ENCODE data around the gene PDS5B.

PDS5B gene

GRCh38 chr13:32733690-32734089 is 147.4 kb downstream of the PDS5B start:
- DNase-seq: no peak

- no peak for DNase-seq
These were observed 148.3 kb downstream of the PDS5B start for GRCh38 chr13:32734511-32734910.

GRCh38 chr13:32735859-32736258 is 149.6 kb downstream of the PDS5B start:
- no peak for DNase-seq

DNA sequence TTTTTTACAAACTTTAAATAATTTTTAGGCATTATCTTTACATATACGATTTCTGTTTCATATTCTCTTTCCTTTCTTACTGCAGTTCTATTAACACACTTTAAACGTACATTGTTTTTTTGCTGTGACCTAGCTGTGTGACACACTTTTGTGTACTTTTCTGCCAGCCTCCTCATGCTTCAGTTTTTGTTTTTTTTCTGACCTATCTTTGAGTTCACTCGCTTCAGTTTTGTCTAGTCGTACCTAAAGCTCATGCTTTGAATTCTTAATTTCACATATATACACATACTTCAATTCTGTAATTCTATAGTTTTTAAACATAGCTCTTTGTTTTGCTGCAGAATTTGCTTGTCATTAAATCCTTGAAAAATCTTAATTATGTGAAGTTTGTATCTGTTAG is 150.4 kb downstream of the PDS5B start:
- no peak for DNase-seq

DNA sequence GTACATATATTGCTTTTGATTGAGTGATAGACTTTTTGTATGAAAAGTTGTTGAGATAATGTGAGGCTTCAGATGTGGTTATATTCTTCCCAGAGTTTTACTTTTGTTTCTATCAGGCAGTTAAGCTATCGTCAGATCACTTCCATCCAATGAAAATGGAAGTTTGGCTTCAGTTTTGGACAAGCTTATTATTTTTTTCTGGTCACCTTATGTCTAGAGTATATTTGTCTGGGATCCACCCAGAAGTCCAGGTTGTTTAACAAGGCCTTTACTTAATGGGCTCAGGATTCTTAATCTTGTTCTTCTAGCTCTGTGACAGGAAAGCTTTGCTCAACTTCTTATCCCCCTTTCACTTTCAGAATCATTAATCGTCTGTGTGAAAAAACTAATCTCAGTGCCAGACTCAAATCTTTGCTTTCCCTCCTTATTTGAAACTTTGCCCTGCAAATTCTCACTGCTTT is 150.9 kb downstream of the PDS5B start:
- no peak for DNase-seq

DNA sequence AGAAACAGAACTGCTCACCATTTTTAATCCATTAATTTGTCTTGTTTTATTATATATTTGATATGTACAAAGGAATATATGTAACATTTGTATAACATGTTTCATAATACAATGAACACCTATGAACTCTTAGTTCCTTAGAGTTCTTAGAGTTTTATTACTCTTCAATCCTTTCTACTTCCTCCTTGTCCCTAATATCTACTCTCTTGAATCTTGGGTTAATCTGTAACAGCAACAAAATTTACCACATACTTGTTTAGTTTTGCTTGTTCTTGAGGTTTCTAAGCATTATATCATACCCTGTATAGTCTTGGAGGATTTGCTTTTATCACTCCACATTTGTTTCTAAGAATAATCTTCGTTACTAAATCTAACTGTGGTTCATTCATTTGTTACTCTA is 151.4 kb downstream of the PDS5B start:
- no peak for DNase-seq

- no peak for DNase-seq
These were observed 159.3 kb downstream of the PDS5B start for GRCh38 chr13:32745509-32745908.

DNA sequence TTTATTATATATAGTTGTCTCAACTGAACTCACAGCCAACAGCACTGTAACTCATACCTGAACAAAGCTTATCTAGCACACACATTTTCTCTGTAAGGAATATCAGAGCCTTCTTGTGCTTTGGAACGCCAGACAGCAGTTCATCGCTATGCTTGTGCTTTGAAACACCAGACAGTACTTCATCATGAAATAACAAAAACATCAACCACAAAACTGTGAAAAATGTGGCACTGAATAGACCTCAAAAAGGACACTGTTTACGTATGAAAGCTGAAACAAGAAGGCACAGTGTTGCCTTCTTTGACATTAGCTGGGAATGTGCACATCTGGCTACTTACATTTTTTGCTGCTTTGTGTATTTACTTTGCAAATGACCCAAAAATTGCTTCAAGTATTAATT is 160.2 kb downstream of the PDS5B start:
- DNase-seq: no peak

GRCh38 chr13:32748305-32748704 is 162.1 kb downstream of the PDS5B start:
- no peak for DNase-seq

DNA sequence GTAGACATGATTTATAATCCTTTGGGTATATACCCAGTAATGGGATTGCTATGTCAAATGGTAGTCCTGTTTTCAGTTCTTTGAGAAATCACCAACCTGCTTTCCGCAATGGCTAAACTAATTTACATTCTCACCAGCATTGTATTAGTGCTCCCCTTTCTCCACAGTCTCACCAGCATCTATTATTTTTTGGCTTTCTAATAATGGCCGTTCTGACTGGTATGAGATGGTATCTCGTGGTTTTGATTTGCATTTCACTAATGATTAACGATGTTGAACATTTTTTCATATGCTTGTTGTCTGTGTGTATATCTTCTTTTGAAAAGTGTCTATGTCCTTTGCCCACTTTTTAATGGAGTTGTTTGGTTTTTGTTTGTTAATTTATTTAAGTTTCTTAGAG is 165.1 kb downstream of the PDS5B start:
- no peak for DNase-seq

GRCh38 chr13:32752311-32752710 is 166.1 kb downstream of the PDS5B start:
- no peak for DNase-seq

DNA sequence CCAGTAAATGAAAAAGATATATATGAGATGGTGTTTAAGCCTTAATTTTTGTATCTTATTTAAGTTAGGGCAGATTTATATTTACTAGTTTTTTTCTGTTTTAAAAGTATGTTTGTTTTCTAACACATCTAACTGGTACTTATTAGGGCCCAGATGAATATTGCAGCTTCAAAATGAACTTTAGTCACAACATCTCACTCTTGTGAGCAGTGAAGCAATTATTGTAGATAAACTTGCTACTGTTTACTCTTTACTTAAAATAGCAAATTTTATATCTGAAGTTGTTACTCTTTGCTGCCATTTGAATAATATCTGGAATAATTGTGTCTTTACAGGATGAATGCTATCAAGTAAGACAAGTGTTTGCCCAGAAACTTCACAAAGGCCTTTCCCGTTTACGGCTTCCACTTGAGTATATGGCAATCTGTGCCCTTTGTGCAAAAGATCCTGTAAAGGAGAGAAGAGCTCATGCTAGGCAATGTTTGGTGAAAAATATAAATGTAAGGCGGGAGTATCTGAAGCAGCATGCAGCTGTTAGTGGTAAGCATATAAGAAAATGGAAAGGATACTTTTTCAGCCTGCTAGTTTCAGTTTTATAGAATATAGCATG is 166.8 kb downstream of the PDS5B start:
- no peak for DNase-seq

DNA sequence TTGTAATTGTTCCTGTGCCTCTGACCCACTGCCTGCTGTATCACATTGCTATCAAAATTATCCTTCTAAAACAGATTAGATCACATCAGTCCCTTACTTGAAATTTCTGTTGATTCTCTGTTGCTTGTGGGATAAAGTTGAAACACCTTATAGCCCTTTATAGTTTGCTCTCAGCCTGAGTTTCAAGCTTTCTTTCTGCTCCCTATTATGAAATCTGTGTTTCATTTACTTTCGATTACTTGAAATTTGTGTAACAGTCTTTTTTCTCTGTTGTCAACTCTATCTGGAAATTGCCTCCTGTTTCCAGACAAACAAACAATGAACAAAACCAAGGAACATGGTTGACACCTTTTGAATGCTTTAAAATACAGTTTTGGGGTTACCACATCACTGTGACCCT is 167.9 kb downstream of the PDS5B start:
- no peak for DNase-seq

- no peak for DNase-seq
These were observed 172.9 kb downstream of the PDS5B start for GRCh38 chr13:32759152-32759551.

DNA sequence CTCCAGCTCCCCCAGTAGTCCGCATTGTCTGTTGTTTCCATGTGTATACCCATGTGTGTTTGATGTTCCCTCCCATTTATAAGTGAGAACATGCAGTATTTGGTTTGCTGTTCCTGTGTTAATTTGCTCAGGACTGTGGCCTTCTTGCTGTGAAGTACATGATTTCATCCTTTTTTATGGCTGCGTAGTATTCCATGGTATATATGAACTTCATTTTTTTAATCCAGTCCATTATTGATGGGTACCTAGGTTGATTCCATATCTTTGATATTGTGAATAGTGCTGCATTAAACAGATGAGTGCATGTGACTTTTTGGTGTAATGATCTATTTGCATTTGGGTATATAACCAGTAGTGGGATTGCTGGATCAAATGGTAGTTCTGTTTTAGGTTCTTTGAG is 175.2 kb downstream of the PDS5B start:
- DNase-seq: no peak

- no peak for DNase-seq
These were observed 192.9 kb downstream of the PDS5B start for GRCh38 chr13:32779119-32779518.

- DNase-seq: no peak
These were observed 195.7 kb downstream of the PDS5B start for GRCh38 chr13:32781906-32782305.

DNA sequence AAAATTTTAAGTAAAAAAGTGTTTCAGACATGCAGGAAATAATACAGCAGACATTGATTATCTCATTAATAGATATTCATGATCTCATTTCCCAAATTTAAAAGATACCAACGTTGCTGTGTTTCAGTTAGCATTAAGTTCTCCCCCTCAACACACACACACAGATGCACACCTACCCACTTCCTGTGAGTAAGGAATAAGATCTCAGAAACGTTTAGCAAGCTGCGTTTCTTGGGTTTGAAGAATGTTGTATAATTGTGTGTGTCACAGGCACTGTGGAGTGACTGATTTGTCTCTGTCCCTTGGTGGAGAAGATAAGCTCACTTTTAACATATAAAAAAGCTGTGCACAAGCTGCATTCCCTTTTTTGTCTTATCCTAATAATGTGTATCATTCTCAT is 196.8 kb downstream of the PDS5B start:
- DNase-seq: no peak

- no peak for DNase-seq
These were observed 204.5 kb downstream of the PDS5B start for GRCh38 chr13:32790731-32791130.

DNA sequence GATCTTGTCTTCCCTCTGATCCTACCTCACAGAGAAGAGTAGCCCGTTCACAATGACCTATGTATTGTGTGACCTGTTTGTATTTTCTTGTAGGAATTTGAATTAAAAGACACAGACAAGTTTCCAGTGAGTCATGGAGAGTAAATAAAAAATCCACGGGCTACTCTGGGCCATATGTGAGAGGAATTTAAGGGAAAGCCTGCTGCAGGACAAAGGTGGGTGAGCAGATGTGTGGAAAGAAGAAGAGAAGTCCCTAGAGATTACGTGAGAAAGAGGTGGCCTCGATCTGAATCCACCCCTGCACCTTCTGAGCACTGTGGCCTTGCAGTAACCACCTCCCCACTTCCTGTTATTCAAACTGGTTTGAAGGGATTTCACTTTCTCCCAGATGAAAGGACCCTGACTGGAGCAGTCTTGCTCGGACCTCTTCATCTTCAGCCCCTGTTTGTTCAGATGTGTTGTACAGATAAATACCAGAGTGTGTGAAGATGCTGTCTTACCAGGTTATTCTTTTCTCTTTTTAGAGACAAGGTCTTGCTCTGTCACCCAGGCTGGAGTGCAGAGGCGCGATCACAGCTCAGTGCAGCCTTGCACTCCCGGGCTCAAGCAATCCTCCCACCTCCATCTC is 205.4 kb downstream of the PDS5B start:
- DNase-seq: no peak

DNA sequence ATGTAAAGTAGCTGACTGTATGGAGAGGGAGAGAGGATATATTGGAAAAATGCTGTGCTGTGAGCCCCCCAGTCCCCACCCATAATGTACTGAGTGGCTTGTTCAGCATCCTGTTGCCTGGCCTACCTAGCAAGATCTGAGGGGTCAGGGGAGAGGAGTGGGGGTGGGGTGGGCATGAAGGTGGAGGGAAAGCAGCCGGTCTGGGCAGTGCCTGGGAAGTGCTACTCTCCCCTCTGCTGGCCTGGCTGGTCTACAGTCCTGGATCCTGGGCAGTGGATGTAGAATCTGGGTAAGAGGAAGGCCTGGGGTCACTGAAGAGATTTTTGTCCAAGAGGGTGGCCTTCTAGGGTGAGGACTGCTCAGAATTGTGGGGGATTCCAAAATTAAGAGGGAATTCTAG is 210.5 kb downstream of the PDS5B start:
- no peak for DNase-seq

DNA sequence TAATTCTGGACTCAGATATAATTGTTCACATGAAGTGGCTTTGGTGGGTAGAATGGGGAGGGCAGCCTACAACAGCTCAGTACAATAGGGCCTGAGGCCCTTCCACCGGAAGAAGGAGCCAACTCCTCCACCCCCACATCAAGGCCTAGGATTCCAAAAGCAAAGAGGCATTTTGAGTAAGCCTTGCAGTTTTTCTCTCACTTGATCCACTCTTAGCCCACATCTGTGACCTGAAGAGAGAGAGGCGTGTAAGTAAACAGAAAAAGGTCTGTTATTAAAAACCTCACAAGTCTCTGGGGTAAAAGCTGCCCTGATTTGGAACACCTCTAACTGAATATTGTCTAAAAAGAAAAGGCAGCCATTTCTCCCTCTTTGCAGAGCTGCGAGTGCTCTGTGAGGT is 215.9 kb downstream of the PDS5B start:
- no peak for DNase-seq

GRCh38 chr13:32804673-32805230 is 218.5 kb downstream of the PDS5B start:
- DNase-seq: no peak

DNA sequence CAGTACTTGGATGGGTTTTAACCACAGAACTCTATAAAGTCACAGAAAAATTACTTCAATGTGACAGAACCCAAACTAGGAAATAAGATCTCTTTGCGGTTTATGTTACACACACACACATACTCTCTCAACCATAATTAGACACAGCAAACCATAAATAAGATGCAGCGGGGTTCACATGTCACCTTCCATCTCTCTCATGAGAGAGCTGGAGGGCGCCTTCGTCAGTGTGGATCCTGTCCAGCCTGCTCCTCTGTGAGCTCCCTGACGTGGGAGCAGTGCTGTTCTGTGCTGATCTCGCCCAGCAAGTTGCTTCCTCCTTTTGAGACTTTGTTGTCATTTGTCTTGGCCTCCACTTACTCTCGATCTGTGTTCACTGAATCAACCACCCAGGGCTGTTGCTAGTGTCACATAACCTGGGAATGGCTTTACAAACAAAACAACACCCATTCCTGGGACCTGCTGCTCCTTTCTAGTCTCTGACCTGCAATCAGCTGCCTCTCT is 225.1 kb downstream of the PDS5B start:
- no peak for DNase-seq
